AG09309 (cell line): Measurements from ENCODE around the gene MAST4.

Source experiments
- DNase-seq: peaks from one replicate; pipeline ENCODE4 v3.0.0-alpha.2; 2010; ENCODE audit warnings: low read depth
- H3K4me3 ChIP-seq: 2 replicates; pipeline ENCODE4 v1.5.1; 2011; ENCODE audit warnings: mild to moderate bottlenecking, low read depth, low read length, moderate library complexity; ENCODE audit not compliant: control insufficient read depth
- CTCF ChIP-seq: IDR thresholded peaks from 2 replicates; pipeline ENCODE4 v1.5.1; 2011; ENCODE audit warnings: mild to moderate bottlenecking, low read depth, low read length, inconsistent platforms; ENCODE audit not compliant: insufficient read depth, control insufficient read depth; ENCODE audit errors: missing control alignments

Gene MAST4

DNA sequence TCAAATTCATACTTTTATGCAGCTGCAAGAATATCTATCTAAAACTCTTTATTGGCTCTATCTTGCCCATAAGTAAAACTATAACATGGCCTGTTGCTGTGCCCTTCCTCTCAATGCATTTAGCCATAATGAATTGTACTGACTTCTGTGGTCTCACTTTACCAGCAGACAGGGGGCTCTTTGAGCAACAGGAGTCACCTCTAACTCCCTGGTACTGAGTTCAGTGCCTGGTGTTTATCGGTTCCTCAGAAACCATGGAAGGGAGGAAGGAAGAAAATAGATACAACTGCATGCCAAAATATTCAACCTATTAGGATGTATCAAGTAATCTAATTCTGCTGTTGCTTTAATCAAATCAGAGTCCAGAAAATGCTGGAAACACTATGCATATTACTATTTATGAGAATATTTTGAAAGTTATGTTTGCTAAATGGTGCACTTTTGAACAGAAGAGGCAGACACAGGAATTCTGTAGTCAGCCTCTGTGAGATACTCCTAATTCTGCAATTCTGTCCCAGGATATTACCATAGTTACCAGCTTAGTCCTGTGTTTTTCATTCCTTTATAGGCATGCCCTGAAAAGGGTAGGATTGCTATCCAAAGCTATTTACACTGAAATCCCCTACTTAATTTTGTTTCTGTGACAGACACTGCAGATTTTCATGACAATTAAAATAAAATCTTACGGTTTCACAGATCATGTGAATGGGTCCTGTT lies 510.6 kb downstream of the MAST4 start:
- H3K4me3 ChIP-seq, result no peak overlapping the region
- no peak for DNase-seq
- TF ChIP-seq CTCF, result no peak

- DNase-seq, result no peak
- no peak overlapping the region for H3K4me3 ChIP-seq
- TF ChIP-seq CTCF, result no peak
Measured at GRCh38 chr5:67111779-67112178, 515.6 kb downstream of the MAST4 start.

DNA sequence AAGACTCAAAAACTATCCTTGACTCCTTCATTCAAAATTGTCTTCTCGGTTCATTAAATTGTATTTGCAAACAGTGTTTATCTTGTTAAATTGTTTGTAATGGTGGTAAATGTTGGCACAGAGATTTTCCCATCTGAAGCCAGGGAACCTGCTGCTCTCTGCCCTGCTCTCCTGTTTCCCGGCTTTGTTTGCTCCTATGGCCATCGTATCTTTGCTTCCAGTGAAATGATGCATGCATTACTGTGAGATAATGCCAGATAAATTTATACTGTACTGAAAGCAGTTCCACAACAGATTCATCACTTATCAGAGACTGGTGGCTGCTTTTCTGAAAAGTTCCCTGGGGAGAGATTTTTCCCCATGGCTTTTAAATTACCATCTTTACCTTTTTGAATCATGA lies 519.1 kb downstream of the MAST4 start:
- no peak for TF ChIP-seq CTCF
- H3K4me3 ChIP-seq, result no peak overlapping the region
- no peak for DNase-seq

- no peak for DNase-seq
- TF ChIP-seq CTCF, result no peak
- H3K4me3 ChIP-seq, result no peak overlapping the region
Measured at GRCh38 chr5:67115817-67116216, 519.6 kb downstream of the MAST4 start.

GRCh38 chr5:67118050-67118620 lies 521.9 kb downstream of the MAST4 start:
- TF ChIP-seq CTCF, result no peak
- no peak overlapping the region for H3K4me3 ChIP-seq
- DNase-seq, result no peak

DNA sequence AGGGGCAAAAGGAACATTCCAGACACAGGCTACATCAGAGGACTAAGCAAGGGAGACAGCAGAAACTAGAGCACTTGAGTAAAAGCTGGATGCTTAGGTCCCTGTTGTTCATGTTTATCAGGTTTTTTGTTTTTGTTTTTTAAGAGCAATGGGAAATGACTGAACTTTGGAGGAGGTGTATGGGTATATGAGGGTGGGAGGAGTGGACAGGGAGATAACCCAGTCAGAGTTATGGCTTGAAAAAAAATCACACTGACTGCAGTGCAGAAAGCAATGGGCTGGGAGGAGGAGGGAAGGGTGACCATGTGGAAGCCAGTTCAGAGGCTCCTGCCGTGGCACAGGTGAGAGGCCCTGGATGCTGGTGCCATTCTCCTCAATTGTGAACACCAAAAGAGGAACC lies 522.8 kb downstream of the MAST4 start:
- no peak overlapping the region for H3K4me3 ChIP-seq
- TF ChIP-seq CTCF, result no peak
- no peak for DNase-seq
